ENCODE data around the gene INTS11. TPM values are rescaled to one million over a fixed set of nuclear protein-coding genes. Genes with fewer than 3 reads are reported as not detected.

Gene INTS11
- total RNA-seq, 1 donor from 2014 or later: 84.8 TPM

GRCh38 chr1:1341549-1342021 lies 17.1 kb upstream of the INTS11 start:
- Histone ChIP-seq H2AFZ (ENCODE audit: low read depth, low read length) (no peak overlapping the region), H3K4me1 (ENCODE audit: insufficient read depth, low read length) (peaks cover 30% of the 10 kb centered on the region), H3K9ac (ENCODE audit: low read length) (no peak overlapping the region), H3K27ac (ENCODE audit: low read depth, low read length) (no peak overlapping the region), H3K4me3 (ENCODE audit: insufficient read depth, low read depth, low read length) (no peak overlapping the region), H3K9me3 (ENCODE audit: insufficient read depth, low read depth, low read length) (no peaks in the 10 kb centered on the region), H3K36me3 (ENCODE audit: insufficient read depth, low read length) (peaks cover 8% of the 10 kb centered on the region), H3K27me3 (ENCODE audit: insufficient read depth, low read length) (no peaks in the 10 kb centered on the region), H3K4me2 (ENCODE audit: low read length) (no peak overlapping the region), H4K20me1 (ENCODE audit: insufficient read depth, low read length) (peaks cover 65% of the 10 kb centered on the region), H3K79me2 (ENCODE audit: insufficient read depth, low read length) (peaks cover 56% of the 10 kb centered on the region)
- Mint-ChIP-seq H3K27me3 (ENCODE audit: low read depth, unreplicated experiment) (no peaks in the 10 kb centered on the region), H3K27ac (ENCODE audit: unreplicated experiment) (no peak overlapping the region), H3K4me1 (ENCODE audit: low read depth, unreplicated experiment) (peaks cover 4% of the 10 kb centered on the region), H3K4me3 (ENCODE audit: unreplicated experiment) (no peak overlapping the region), H3K9me3 (ENCODE audit: unreplicated experiment) (no peaks in the 10 kb centered on the region), H3K36me3 (ENCODE audit: low read depth, unreplicated experiment) (no peaks in the 10 kb centered on the region)
- TF ChIP-seq EZH2 (IDR thresholded peaks at IDR 0.05; ENCODE audit: insufficient read depth, low read length): no peak
- TF ChIP-seq CTCF (IDR thresholded peaks at IDR 0.05; ENCODE audit: insufficient read depth, low read depth, low read length): no peak
- FAIRE-seq (no peak), DNase-seq (ENCODE audit: low read depth) (no peak)

DNA sequence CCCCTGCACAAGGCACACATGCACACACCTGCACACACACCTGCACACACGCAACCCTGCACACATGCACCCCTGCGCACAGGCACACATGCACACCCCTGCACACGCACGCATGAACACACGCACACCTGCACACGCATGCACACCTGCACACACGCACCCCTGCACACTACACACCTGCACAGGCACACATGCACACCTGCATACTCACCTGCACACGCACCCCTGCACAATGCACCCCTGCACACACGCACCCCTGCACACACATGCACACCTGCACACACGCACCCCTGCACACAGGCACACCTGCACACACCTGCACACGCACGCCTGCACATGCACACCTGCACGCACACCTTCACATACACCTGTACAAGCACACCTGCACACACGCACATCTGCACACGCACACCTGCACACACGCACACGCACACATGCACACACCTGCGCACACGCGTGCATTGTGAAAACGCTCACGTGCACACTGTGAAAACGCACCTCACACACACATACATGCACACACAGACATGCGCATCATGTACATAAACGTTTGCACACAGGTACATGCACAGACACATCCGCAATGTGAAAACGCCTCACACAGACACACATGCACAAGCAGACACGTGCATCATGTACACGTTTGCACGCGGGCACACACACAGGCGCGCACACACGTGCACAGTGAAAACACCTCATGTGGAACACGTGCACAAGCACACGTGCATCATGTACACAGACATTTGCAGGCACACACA lies 16.5 kb upstream of the INTS11 start:
- Mint-ChIP-seq H3K36me3 (ENCODE audit: low read depth, unreplicated experiment) (no peaks in the 10 kb centered on the region), H3K9me3 (ENCODE audit: unreplicated experiment) (no peaks in the 10 kb centered on the region), H3K4me1 (ENCODE audit: low read depth, unreplicated experiment) (peaks cover 4% of the 10 kb centered on the region), H3K27me3 (ENCODE audit: low read depth, unreplicated experiment) (no peaks in the 10 kb centered on the region), H3K4me3 (ENCODE audit: unreplicated experiment) (no peak overlapping the region), H3K27ac (ENCODE audit: unreplicated experiment) (no peak overlapping the region)
- H2AFZ ChIP-seq (ENCODE audit: low read depth, low read length): no peak overlapping the region
- DNase-seq (ENCODE audit: low read depth): no peak
- no peak overlapping the region for H3K9ac ChIP-seq (ENCODE audit: low read length)
- no peaks in the 10 kb centered on the region for H3K27me3 ChIP-seq (ENCODE audit: insufficient read depth, low read length)
- H4K20me1 ChIP-seq (ENCODE audit: insufficient read depth, low read length): peaks cover 59% of the 10 kb centered on the region
- peaks cover 8% of the 10 kb centered on the region for H3K36me3 ChIP-seq (ENCODE audit: insufficient read depth, low read length)
- H3K9me3 ChIP-seq (ENCODE audit: insufficient read depth, low read depth, low read length): no peaks in the 10 kb centered on the region
- peaks cover 24% of the 10 kb centered on the region for H3K4me1 ChIP-seq (ENCODE audit: insufficient read depth, low read length)
- TF ChIP-seq CTCF (IDR thresholded peaks at IDR 0.05; ENCODE audit: insufficient read depth, low read depth, low read length) (no peak), EZH2 (IDR thresholded peaks at IDR 0.05; ENCODE audit: insufficient read depth, low read length) (no peak)
- H3K79me2 ChIP-seq (ENCODE audit: insufficient read depth, low read length): peaks cover 50% of the 10 kb centered on the region
- no peak overlapping the region for H3K4me2 ChIP-seq (ENCODE audit: low read length)
- no peak for FAIRE-seq
- H3K27ac ChIP-seq (ENCODE audit: low read depth, low read length): no peak overlapping the region
- H3K4me3 ChIP-seq (ENCODE audit: insufficient read depth, low read depth, low read length): no peak overlapping the region

DNA sequence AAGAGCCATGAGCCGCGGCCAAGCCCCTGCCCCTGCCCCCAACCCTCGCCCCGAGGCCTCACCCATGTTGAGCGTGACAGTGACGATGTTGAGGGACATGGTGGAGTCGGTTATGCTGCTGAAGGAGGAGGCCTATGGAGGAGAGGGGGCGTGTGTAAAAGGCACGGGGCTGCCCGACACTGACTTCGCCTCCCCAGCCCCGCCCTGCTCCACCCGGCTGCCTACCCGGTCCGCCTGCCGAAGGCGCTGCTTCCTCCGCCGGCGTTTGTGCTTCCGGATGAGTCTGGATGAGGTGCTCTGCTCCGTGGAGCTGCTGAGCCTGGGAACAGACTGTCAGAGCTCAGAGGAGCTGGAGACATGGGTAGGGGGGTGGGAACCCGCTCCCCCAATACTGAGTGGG lies 15.7 kb upstream of the INTS11 start:
- Histone ChIP-seq H3K4me1 (ENCODE audit: insufficient read depth, low read length) (peaks cover 16% of the 10 kb centered on the region), H3K9me3 (ENCODE audit: insufficient read depth, low read depth, low read length) (no peaks in the 10 kb centered on the region), H4K20me1 (ENCODE audit: insufficient read depth, low read length) (peaks cover 51% of the 10 kb centered on the region), H2AFZ (ENCODE audit: low read depth, low read length) (no peak overlapping the region), H3K79me2 (ENCODE audit: insufficient read depth, low read length) (peaks cover 42% of the 10 kb centered on the region), H3K9ac (ENCODE audit: low read length) (no peak overlapping the region), H3K36me3 (ENCODE audit: insufficient read depth, low read length) (peaks cover 8% of the 10 kb centered on the region), H3K4me3 (ENCODE audit: insufficient read depth, low read depth, low read length) (no peak overlapping the region), H3K4me2 (ENCODE audit: low read length) (no peak overlapping the region), H3K27me3 (ENCODE audit: insufficient read depth, low read length) (no peaks in the 10 kb centered on the region), H3K27ac (ENCODE audit: low read depth, low read length) (no peak overlapping the region)
- TF ChIP-seq EZH2 (IDR thresholded peaks at IDR 0.05; ENCODE audit: insufficient read depth, low read length) (no peak), CTCF (IDR thresholded peaks at IDR 0.05; ENCODE audit: insufficient read depth, low read depth, low read length) (no peak)
- FAIRE-seq (no peak), DNase-seq (ENCODE audit: low read depth) (no peak)
- Mint-ChIP-seq H3K36me3 (ENCODE audit: low read depth, unreplicated experiment) (no peaks in the 10 kb centered on the region), H3K27me3 (ENCODE audit: low read depth, unreplicated experiment) (no peaks in the 10 kb centered on the region), H3K4me1 (ENCODE audit: low read depth, unreplicated experiment) (peaks cover 4% of the 10 kb centered on the region), H3K9me3 (ENCODE audit: unreplicated experiment) (no peaks in the 10 kb centered on the region), H3K4me3 (ENCODE audit: unreplicated experiment) (no peak overlapping the region), H3K27ac (ENCODE audit: unreplicated experiment) (no peak overlapping the region)

Measured in astrocyte (in vitro differentiated cells and primary cell).